Adrenal gland (tissue), 12 donors: ENCODE results near the gene A4GALT. TPM values are rescaled to one million over a fixed set of nuclear protein-coding genes. Genes with fewer than 3 reads are reported as not detected.

Experiments used
- DNase-seq, 7 donors: peaks; one replicate each; pipeline ENCODE4 v3.0.0-alpha.2; 2019 to 2020
- H3K27ac ChIP-seq, 5 donors: fragments of 200-600 bp; sonication (generic) in 4 of 5; 1 replicate in 3 of 5; 2 replicates in 2 of 5; pipeline versions ENCODE4 v1.5.1 to v1.8.0; 2016 to 2020; ENCODE audit warnings: mild to moderate bottlenecking in 1 of 5
- H3K27me3 ChIP-seq: fragments of 200-600 bp; 2 replicates; pipeline ENCODE4 v1.8.0; 2021
- H3K36me3 ChIP-seq, 2 donors: fragments of 200-600 bp; replicated peaks in 1 of 2; 1 replicate in 1 of 2; 2 replicates in 1 of 2; pipeline versions ENCODE4 v1.5.1 to v1.8.0; 2018 to 2022
- H3K4me1 ChIP-seq, 2 donors: fragments of 200-600 bp; replicated peaks in 1 of 2; 1 replicate in 1 of 2; 2 replicates in 1 of 2; pipeline versions ENCODE4 v1.5.1 to v1.8.0; 2018 to 2021
- H3K4me3 ChIP-seq, 4 donors: fragments of 200-600 bp; sonication (generic) in 3 of 4; one replicate each; pipeline ENCODE4 v1.5.1; 2016 to 2018
- H3K9me3 ChIP-seq, 3 donors: fragments of 200-600 bp; sonication (generic) in 1 of 3; replicated peaks in 1 of 3; 1 replicate in 2 of 3; 2 replicates in 1 of 3; pipeline versions ENCODE4 v1.5.1 to v1.8.0; 2016 to 2021
- CTCF ChIP-seq, 6 experiments: fragments of 450-650 bp in 4 of 6; fragments of 200-600 bp in 2 of 6; sonication (generic) in 1 of 6; IDR thresholded peaks; 1 replicate in 5 of 6; 2 replicates in 1 of 6; pipeline versions ENCODE4 v1.5.1 to v1.8.0; 2016 to 2021; ENCODE audit warnings: antibody characterized with exemption in 6 of 6, mild to moderate bottlenecking in 2 of 6, moderate library complexity in 1 of 6
- POLR2A ChIP-seq, 2 donors: fragments of 450-650 bp; IDR thresholded peaks; one replicate each; pipeline ENCODE4 v1.6.1; 2017; ENCODE audit warnings: antibody characterized with exemption in 2 of 2, mild to moderate bottlenecking in 2 of 2, moderate library complexity in 1 of 2
- WGBS, 4 donors: extraction: QIAGEN DNeasy Blood & Tissue Kit in 2 of 4; methylation state at CpG; one replicate each; pipeline versions ENCODE4 v1.1.5 to v1.1.7; 2013 to 2017; 5-methylcytosine and 5-hydroxymethylcytosine counted together
- intact Hi-C, 2 donors: fragments of 100-400 bp; cut with DNase I; formaldehyde crosslinking; loops; one replicate each; pipeline versions ENCODE4 v1.14.1 to v1.15.0; 2022 to 2023
- polyA plus RNA-seq, 3 donors: library from polyadenylated mRNA; stranded (reverse); fragments of 200-250 nt in 2 of 3; fragments of 350-450 nt in 1 of 3; fragmentation: Illumina TruSeq in 1 of 3; extraction: RNeasy Lipid Tissue Mini Kit (QIAGEN cat#74804) in 1 of 3; gene quantifications; one replicate each; pipeline ENCODE4 v1.2.3, GENCODE V29; 2013 to 2014
- total RNA-seq, 9 donors: library from RNA; depleted of rRNA in 4 of 9; stranded (reverse); fragments of >200 nt in 4 of 9; fragments of 120-200 nt in 1 of 9; fragmentation: NEBNext Ultra II Directional in 1 of 9; extraction: Animal tissue kit (Norgen Biotek cat#: 25700) in 1 of 9; gene quantifications; one replicate each; pipeline versions ENCODE4 v1.1.0 to v1.2.4, GENCODE V29; 2013 to 2023
- donor health status: healthy with polysubstance abuse.
- donor health status: Bipolar disorder and iron deficiency.
- donor health status: DM: yes; HTN: yes; CAD: no.
- donor health status: DM: no; HTN: no; CAD: no.
- donor health status: DM: no; HTN: no; CAD: no.
- donor health status: DM: yes; HTN: yes; CAD: no.

A4GALT gene
- total and polyA plus RNA-seq, 12 donors, result 1.9 to 29.8 (median 17.4) TPM

- 84 to 91% (median 89%) methylated on average over 6 to 7 of the region's 7 CpGs for WGBS, 4 donors
- intact Hi-C loops, result no loop called here
- TF ChIP-seq POLR2A (IDR thresholded peaks at IDR 0.05) (no peak), CTCF (IDR thresholded peaks at IDR 0.05) (no peak)
Observed at GRCh38 chr22:42654436-42655073, 66.1 kb downstream of the A4GALT start.

GRCh38 chr22:42653999-42654398 is 66.7 kb downstream of the A4GALT start:
- intact Hi-C loops, result no loop called here
- no peaks in the 10 kb centered on the region for H3K27me3 ChIP-seq
- H3K27ac ChIP-seq, result no peak overlapping the region
- 80 to 91% (median 84%) methylated on average over 4 of the region's 4 CpGs for WGBS, 4 donors
- no peaks in the 10 kb centered on the region for H3K36me3 ChIP-seq
- no peak for TF ChIP-seq CTCF (IDR thresholded peaks at IDR 0.05)
- DNase-seq, result no peak
- H3K4me3 ChIP-seq, result no peak overlapping the region
- H3K4me1 ChIP-seq, result peaks cover 0 to 4% of the 10 kb centered on the region in 2 donors
- H3K9me3 ChIP-seq, result no peaks in the 10 kb centered on the region

More at GRCh38 chr22:42654436-42655073, 66.1 kb downstream of the A4GALT start:
- no peaks in the 10 kb centered on the region for H3K36me3 ChIP-seq
- no peak overlapping the region for H3K4me3 ChIP-seq
- no peaks in the 10 kb centered on the region for H3K9me3 ChIP-seq
- DNase-seq, result no peak
- no peak overlapping the region for H3K27ac ChIP-seq
- H3K27me3 ChIP-seq, result no peaks in the 10 kb centered on the region
- peaks cover 0 to 3% of the 10 kb centered on the region in 2 donors for H3K4me1 ChIP-seq

GRCh38 chr22:42651134-42651533 is 69.5 kb downstream of the A4GALT start:
- Histone ChIP-seq H3K4me3 (no peak overlapping the region), H3K4me1 (peaks cover 18 to 28% of the 10 kb centered on the region in 2 donors), H3K27me3 (no peaks in the 10 kb centered on the region), H3K9me3 (no peaks in the 10 kb centered on the region), H3K27ac (no peak overlapping the region), H3K36me3 (no peaks in the 10 kb centered on the region)
- intact Hi-C loops, result no loop called here
- WGBS, 4 donors, result 65 to 74% (median 69%) methylated on average over 7 of the region's 7 CpGs
- DNase-seq, result peak in 1 of 7 donors; percentile 22
- TF ChIP-seq CTCF (IDR thresholded peaks at IDR 0.05) (no peak), POLR2A (IDR thresholded peaks at IDR 0.05) (no peak)

GRCh38 chr22:42649246-42650099 is 71.2 kb downstream of the A4GALT start, which contains the start of gene CYB5R3:
TSS of gene CYB5R3 (minus strand) at chr22:42649392. CDS start at chr22:42649315, 77 bp downstream.
- TF ChIP-seq CTCF (IDR thresholded peaks at IDR 0.05) (peak in 1 of 6 experiments; percentile 3), POLR2A (IDR thresholded peaks at IDR 0.05) (peak; percentile 41 to 47)
- Histone ChIP-seq H3K9me3 (no peaks in the 10 kb centered on the region), H3K27ac (peak within 1 kb of the TSS; percentile 75 to 99 (median 88)), H3K4me3 (peak within 1 kb of the TSS; percentile 67 to 87 (median 82)), H3K27me3 (no peaks in the 10 kb centered on the region), H3K4me1 (peaks cover 34 to 44% of the 10 kb centered on the region in 2 donors), H3K36me3 (no peaks in the 10 kb centered on the region)
- WGBS, 4 donors, result 10 to 58% (median 11%) methylated on average over 3 to 81 of the region's 81 CpGs
- peak; percentile 80 to 87 (median 86) for DNase-seq
- intact Hi-C loops, result no loop called here
